ENCODE results near the gene PDZRN3.

The PDZRN3 gene

DNA sequence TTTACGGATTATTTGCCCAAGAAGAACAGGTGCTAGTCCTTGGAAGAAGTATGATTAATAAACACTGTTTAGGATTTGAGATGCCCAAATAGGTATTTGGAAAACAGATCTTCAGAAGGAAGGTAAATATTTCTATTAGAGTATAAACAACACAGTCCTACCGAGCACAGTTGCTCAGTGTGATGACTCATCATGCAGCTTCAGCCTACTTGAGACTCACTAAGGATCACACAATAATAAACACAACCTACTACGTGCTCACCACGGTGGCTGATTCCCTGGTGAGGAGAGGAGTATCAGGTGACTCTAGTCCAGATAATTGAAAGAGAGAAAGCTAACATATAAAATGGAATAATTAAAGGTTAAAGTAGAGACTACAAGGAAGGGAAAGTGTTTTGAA lies 72.0 kb downstream of the PDZRN3 start:
- no peak for DNase-seq

DNA sequence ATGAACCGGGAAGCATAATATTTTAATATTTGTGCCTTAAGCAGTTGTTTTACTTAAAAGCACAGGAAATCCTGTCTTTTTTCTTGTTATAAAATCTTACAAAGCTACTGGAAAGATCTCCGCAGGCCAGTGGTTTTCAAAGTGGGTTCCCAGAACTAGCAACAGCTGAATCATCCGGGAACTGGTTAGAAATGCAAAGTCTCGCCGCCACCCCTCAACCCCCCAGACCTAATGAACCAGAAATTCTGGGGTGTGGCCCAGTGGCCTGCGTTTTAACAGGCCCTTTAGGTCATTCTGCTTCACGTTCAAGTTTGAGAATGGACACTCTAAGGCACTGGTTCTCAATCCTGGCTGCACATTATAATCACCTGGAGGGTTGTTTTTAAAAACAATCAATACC lies 74.7 kb downstream of the PDZRN3 start:
- no peak for DNase-seq

DNA sequence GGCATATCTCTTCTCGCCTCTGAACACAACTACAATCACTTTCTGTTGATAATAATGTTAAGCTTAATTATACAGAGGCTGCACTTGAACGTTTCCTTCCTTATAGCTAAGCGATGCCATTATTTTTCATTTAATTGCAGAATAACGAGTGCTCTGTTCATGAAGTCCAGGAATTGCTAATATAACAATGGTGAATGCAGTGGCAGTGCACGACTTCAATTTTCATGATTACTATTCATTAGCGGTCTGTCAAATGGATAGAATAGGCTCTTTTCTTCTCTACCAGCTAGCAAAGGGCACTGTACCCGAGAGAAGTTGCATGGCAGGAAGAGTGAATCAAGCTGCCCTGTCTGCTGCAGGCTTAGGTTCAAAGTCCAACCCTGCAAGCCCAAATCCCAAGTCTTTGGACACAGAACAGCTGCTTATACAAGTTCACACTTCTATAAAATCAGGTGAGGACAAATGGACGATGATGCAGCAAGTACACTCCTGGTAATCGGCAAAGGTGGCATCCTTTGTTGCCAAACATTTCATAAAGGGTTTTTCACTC lies 75.6 kb downstream of the PDZRN3 start:
- DNase-seq = no peak

DNA sequence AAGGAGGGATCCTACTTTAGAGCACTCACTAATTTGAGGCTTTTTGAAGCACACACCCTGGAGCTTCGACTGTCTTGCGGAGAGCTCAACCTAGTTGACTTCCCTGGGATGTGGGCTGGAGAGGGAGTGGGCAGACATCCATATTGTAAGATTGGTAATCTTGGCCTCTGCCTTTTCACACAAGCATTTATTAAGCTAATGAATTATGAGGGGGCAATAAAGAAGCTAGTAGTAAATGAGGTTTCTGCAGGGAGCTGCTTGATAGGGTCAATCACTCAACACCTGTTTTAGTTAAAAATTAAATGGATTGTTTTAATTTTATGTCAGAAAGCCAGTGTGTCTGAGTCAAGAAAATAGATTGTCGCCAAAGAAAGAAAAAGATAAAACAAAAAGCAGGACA lies 76.3 kb downstream of the PDZRN3 start:
- DNase-seq = no peak

DNA sequence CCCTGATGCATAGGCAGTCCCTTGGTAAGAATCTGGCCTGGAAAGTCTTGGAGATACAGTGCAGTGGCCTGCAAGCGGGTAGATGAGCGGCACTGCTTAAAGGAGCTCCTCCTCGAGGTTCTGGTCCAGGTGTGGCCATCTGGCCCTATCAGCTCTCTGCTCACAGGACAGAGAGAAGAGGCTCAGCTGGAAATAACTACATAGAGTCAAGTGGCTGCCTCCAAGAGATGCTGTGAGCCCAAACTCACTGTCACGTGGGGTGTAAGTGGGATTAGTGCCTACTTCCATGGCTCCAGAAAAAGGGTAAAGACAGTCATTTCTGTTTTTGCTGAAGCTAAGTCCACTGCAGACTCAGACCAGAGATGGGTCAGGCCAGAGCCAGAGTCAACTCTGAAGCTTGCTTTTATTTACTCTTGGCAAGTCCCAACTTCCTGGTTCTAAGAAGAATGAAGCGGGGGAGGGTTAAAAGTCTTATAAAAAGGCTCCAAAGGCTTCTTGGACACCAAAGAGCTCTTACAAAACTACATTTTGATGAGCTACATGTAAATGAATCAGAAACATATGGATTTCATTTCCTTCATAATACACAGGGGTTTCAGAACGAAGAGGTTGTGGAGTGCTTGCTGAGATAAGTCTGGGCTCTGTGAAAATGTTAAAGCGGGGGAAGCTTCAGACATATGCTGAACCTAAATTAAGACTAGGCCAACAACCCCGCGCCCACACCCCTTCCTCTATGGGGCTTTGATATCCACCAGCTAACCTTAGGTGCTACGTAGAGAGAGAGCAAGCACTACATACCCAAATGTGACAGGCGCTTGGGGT lies 77.1 kb downstream of the PDZRN3 start:
- no peak for DNase-seq

DNA sequence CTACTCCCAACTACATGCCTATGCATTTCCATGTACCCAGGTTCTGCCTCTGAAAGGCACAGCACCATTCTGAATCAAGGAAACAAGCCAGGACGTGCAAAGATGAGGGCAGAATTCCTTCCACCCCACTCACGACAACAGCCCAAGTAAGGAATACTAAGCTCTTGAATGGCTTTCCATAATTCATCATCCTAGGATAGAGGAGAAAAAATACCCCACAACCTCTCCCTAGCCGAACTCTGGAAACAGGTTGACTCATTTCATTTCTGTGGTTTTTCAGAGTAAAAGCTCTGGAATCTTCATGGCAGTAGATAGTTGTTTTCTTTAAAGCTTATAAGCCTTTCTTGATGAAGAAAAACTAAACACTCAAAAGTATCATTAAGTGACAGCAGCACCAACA lies 77.8 kb downstream of the PDZRN3 start:
- DNase-seq = no peak

DNA sequence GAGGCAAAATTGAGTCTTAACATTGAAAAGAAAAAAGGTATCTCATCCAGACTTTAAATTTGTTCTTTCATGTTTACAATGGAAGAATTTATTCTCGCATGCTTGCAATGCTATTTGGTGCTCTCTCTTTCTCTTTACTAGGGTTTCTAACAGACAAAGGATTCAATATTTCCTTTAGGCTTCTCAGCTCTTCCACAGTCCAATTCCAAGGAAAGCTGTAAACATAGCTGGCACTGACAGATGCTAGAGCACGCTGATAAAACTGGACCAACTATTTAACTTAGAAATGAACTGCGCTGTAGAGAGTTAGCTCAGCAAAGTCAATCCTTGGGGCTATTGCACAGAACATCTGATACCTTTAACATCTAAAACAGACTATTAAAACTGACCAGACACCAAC lies 81.3 kb downstream of the PDZRN3 start:
- DNase-seq = no peak

DNA sequence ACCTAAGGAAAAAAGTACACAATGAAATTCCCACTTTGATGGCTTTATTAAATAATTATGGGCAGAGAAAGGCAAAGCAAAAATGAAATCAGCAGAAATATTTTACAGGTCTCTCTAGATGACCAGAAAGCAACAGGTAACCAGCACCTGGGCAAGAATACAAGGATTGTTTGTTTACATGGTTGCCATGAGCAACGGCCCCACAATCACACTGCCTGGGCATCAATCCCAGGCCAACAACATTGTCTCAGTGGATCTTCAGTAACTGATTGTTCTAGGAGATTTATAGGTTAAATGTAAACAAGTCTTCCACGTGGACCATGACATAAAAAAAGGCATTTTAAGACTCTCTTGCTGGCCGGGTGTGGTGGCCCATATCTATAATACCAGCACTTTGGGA lies 82.6 kb downstream of the PDZRN3 start:
- DNase-seq = no peak

DNA sequence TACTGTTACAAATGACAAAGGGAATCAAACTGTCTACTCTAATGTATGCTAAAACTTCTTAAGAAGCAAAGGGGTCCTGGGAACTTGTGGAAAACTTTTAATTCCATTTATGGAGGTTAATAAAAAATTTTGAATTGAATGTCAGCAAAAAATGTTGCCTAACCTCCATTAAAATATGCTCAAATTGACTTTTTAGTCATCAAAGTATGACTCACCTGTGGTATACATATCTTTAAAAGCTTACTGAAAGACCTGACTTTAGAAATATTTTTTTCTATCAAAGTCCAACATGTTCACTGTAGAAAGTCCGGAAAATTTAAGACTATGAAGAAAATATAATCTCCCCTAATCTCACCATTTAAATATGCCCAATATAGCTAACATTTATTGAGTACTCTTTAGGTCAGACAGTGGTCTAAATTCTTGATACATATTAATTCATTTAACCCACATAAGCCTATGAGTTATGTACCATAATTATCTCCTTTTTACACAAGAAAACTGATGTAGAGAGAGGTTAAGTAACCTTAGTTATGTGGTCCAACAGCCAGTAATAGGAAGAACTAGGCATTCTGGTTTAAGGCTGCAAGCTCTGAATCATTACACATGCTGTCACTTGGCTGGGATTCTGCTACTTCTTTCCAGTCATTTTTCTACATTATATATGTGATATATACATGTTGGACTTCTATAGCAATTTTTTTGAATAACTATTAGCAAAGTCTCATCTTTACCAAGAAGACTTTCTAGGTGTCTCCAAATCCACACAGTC lies 83.6 kb downstream of the PDZRN3 start:
- no peak for DNase-seq

DNA sequence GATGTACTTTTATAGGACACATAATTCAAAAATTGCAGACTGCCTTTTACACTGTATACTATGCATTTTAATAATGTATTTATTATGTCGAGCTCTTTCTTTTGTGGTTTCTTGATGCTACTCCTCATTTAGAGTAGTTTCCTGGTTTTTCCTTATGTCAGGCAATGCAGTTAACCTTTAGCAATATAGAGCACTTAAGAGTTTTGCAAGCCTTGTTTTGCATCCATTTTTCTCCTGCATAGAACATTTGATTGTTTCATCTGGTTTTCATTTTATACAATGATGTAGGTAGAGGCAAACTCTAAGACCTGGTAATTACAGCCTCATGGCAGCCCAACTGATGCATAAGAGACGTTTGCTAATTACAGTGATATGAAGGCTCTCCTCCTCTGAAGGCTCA lies 86.3 kb downstream of the PDZRN3 start:
- DNase-seq = no peak

DNA sequence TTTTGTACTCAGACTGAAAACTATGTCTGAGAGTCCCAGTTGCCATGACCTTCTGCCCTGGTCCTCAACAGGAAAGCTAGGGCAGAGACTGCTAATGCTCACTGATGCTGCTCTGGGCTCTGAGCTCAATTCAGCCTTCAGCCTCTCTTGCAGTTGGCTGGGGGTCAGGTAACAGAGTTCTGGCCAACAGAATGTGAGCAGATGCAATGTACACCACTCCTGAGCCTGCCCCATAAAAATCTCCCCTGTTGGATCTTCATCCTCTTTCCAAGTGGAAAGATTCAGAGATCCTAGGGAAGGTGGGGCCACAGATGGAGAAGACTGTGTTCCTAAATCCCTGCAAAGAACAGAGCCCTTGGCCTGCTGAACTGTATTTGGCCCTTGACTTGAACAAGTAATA lies 87.8 kb downstream of the PDZRN3 start:
- no peak for DNase-seq

DNA sequence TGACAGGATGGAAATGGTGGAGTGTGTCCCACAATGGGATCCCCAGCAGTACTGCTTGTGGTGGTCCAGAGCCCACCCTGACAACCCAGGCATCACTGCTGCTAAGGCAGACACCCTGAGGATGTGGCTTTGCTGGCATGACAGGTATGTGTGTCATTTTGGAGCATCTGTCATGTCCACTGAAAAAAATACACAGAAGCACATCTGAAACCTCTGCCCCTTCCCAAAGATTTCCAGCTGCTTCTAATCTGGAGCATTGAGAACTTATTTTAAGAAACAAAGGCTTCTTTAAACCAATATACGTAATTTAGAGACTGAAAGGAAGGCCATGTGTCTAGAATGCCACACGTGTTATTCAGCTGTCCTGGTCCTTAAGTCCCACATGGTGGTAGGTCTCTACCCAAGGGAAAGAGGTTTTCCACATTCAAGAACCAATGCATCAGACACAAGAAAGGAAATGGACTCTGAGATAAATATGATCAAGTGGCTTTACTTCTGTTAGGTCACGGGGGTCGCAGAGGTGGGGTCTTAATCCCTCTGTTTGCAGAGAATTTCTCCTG lies 88.3 kb downstream of the PDZRN3 start:
- DNase-seq = no peak

DNA sequence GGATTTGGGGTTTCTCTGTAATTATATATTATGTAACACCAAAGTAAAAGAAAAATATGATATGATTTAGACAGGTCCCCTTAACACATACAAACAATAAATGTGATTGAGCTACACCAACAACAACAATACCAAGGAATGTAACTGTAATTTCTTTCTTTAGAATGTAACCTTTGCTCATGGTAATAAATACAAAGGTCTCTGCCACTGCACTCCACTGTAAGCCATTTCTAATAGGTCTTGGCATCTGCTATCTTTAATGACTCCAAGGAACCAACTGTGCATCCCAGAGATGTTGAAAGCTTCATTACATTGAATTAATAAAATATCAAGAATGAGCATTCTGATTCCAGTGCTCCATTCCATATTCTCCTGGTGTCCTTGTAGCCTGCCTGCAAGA lies 88.8 kb downstream of the PDZRN3 start:
- DNase-seq = no peak

DNA sequence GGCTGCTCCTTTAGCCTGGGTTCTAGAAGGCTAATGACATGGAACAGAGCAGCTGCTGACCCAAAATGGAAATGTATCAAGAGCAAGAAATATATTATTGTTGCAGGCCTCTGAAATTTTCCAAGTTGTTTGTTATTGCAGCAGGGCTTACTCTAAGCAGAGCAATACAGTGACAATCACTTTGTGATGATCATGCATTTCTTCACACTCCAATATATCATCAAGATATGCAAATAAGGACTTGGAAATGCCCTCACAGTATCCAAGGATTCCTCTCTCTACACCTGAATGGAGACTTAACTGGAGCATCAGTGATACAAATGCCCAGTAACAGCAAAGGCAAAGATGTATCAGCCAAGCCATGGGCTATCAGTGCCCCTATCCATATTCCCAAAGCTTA lies 89.6 kb downstream of the PDZRN3 start:
- DNase-seq = no peak

DNA sequence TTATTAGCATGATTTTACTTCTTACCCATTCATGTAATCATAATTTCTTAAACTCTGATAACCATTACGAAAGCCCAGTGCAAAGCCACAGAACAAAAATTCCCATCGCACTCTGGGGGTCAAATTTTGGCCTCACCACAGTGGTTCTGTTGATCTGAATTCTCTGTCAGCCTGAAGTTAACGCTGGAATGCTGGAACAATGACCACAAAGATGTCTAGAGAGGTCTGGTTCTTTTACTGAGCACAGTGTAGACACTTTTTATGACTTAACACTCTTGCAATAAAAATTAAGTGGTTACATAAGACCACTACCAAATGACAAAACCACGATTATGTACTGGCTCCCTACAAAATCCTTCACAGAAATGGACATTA lies 94.7 kb downstream of the PDZRN3 start:
- no peak for DNase-seq

DNA sequence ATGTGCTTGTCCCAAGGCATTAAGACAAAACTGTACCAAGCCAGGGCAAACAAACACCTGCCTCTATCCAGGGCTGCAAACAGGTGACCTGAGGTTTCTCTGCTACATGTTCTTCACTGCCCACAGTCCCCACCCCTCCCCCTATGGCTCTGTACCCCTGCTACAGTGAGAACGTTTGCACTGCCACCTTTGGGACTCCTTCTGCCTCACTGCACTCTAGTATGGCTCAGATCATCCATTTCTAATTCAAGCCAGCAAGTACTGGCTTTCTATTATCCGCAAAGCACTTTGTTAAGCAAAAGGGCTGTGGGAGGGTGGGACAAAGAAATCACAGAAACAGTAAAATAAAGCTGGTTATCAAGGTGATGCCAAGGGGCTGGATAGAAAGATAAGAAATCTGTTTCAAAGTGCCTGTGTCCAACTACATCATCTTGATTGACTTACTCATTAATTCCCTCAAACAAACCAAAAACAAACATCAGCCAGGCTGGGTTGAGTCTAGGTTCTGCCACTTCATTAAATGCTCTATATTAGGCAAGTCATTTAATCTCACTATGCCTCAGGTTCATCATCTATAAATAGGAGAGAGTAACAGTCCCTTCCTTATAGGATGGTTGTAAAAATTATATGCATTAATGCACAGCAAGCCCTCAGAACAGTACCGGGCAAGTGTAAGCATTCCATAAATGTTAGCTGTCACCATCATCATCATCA lies 95.3 kb downstream of the PDZRN3 start:
- DNase-seq = no peak

DNA sequence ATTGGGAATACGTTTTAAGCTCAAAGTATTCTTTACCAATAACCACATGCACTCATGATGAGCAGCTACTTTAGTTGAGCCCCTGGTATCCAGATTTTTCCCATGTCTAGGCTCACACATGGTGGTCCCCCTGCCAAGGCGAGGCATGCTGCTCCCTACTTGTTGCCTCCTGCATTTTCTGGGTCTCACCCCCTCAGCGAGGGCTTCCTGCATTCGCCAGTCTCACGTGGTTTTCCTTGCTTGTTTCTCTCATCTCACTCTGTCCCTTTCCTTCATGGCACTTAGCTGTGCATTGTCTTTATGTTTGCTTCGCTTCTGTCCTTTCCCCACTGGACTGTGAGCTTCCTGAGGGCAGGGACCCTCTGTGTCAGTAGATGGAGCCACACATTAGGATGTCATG lies 99.2 kb downstream of the PDZRN3 start:
- DNase-seq = no peak

DNA sequence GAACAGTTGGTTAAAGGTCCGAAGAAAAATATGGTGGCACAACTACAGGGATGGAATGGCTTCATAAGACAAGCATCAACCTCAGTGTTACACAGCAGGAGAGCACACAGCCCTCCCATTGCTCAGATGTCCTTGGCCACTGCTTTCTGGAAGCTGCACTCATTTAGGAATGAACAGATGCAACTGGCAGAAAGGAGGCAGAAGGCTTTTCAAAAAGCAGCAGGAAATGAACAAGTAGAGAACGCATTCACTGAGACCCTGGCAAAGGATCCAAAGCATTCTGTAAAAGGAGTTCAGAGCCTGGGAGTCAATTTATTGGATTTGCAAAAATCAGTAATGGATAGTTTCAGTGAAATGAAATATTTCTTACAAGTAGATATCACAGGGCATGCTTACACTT lies 101.1 kb downstream of the PDZRN3 start:
- DNase-seq = no peak

DNA sequence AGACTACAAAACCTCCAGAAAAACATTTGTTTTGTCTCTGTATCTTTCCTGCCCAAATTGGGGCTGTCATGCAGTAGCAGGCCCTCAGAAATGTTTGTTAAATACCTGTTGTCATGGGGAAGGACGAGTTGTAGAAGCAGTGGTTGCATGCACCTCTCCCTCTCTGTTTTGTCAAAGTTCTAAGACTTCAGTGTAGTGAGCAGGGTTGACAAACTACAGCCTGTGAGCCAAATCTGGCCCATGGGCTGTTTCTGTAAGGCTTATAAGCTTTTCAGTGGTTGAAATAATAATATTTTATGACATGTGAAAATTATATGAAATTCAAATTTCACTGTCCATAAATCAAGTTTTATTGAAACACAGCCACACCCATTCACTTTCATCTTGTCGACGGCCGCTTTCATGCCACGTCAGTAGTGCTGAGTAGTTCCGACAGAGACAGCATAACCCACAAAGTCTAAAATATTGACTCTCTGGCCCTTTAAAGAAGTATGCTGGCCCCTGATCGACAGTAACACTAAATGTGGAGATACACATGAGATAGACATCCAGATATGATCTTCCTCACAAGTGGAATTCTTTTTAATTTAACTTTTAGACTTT lies 102.9 kb downstream of the PDZRN3 start:
- no peak for DNase-seq

DNA sequence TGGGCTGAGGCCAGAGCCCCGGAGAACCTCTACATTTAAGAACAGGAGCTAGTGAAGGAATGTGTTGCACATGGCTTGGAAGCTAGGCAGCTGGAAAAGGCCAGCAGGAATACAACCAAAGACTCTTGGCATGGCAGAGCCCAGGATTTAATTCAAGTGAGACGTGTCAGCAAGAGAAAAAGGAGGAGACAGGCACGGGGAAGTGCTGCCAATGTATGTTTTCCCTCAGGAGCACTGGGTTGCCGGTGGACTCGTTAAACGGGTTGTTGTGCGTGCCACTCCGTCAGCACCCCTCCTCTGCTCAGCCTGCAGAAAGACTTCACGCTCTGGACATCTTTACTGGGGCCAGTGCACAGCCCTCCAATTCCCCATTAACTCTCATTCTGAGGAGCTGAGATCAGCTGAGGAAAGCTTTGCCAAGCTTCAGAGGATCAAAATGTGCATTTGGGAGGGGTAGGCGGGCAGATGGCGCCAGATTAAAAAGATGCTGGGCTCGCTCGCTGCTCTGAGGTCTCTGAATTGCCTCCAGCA lies 103.7 kb downstream of the PDZRN3 start:
- DNase-seq = no peak

DNA sequence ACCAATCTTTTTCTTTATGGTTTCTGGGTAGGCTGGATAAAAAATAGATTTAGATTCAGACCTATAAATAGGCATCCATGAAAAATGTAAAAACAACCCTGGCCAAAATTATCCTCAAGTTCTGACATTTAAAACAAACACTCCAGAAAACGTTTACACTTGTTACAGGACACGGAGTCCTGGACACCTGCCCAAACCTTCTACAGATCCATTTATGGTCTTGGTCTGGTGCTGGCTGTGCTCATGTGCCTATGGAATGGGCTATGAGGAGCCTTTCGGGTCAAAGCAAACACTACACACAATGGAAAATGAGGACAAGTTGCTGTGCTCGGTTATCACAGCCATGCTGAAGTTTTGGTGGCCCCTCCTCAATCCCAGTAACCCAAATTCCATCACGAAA lies 108.1 kb downstream of the PDZRN3 start:
- DNase-seq = no peak

DNA sequence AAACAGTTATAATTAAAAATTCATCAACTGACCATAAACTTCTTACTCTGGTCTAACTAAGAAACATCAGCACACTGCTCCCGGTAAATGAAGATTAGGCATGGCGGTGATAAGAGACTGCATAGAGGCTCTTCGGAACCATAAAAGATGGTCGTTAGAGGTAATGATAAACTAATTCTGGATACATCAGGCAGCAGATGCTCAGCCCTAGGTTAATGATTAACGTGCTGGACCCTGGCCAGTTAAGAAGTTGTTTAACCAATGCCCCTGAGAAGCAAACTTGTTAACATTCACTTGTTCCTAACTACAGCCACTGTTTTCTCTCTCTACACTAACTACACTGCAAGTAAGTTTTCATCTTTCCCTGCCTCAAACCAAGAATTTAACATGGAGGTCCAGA lies 111.5 kb downstream of the PDZRN3 start:
- DNase-seq = no peak

All from activated CD4-positive, alpha-beta T cell treated with anti-CD3 and anti-CD28 coated beads for 1 hour (primary cell).